Activated CD8-positive, alpha-beta memory T cell treated with anti-CD3 and anti-CD28 coated beads, Interleukin-2, amount 50 U/mL, for 1 hour (primary cell): ENCODE results near the gene PDPK1.

Source experiments
- DNase-seq: peaks from one replicate; pipeline ENCODE4 v3.0.0-alpha.2; 2020; ENCODE audit errors: extremely low read depth

The PDPK1 gene

GRCh38 chr16:2507052-2507659, 30.7 kb upstream of the PDPK1 start:
- DNase-seq, result no peak

GRCh38 chr16:2507665-2508064, 30.2 kb upstream of the PDPK1 start:
- no peak for DNase-seq

- DNase-seq, result no peak
Measured at GRCh38 chr16:2508722-2509400, 29.0 kb upstream of the PDPK1 start.

DNA sequence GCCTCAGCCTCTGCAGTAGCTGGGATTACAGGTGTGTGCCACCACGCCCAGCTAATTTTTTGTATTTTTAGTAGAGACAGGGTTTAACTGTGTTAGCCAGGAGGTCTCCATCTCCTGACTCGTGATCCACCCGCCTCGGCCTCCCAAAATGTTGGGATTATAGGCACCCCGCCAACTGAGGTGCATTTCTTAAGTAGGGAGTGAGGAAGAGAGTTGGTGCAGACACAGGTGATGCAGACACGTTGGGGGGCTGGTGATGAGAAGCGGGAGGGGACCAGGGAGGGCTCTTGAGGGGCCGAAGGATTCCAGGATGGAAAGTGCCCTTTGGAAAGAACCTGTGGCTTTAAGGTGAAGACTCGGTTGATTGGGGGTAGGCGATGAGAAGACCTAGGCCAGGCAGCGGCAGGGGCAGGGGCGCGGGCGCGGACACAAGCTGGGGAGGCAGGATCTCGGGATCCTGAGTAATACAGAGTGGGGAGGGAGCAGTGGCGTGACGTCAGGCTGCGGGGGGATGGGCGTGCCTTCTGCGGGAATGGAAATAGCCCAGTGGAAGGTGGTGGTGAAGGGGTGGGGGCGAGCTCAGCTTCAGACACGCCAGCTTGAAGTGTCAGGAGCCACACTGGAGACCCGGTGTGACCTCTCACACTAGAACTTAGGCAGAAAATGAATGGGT, 26.6 kb upstream of the PDPK1 start:
- DNase-seq, result no peak

DNA sequence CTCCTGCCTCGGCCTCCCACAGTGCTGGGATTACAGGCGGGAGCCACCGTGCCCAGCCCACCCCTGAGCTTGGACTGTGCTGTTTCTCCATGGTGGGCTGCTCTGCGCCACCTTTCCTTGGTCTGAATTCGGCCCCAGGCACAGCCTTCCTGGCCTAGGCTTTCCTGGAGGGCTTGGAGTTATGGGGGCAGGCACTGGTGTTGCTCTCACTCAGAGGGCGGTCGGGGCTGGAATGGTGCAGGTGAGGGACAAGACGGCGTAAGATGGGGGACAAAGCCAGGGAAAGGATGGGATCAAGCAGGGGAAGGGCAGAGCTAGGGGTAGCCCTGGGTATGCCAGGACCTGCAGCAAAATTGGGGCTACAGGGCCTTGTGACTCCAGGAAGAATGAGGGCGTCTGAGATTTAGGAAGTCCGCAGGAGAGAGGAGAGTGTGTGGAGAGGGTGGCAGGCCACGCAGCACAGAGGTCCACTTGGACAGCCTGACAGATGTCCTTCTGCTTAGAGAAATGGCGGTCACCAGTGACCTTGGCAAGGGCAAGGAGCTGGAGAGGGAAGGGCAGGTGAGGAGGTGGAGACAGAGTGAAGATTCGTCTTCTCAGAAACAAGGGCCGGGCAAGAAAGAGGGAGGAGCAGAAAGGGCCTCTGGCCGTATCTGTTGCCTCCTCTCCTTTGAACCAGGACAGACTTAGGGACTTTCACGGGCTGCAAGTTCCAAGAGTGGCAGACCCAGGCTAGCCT, 25.7 kb upstream of the PDPK1 start:
- no peak for DNase-seq

- no peak for DNase-seq
Measured at GRCh38 chr16:2512735-2513404, 25.0 kb upstream of the PDPK1 start.

DNA sequence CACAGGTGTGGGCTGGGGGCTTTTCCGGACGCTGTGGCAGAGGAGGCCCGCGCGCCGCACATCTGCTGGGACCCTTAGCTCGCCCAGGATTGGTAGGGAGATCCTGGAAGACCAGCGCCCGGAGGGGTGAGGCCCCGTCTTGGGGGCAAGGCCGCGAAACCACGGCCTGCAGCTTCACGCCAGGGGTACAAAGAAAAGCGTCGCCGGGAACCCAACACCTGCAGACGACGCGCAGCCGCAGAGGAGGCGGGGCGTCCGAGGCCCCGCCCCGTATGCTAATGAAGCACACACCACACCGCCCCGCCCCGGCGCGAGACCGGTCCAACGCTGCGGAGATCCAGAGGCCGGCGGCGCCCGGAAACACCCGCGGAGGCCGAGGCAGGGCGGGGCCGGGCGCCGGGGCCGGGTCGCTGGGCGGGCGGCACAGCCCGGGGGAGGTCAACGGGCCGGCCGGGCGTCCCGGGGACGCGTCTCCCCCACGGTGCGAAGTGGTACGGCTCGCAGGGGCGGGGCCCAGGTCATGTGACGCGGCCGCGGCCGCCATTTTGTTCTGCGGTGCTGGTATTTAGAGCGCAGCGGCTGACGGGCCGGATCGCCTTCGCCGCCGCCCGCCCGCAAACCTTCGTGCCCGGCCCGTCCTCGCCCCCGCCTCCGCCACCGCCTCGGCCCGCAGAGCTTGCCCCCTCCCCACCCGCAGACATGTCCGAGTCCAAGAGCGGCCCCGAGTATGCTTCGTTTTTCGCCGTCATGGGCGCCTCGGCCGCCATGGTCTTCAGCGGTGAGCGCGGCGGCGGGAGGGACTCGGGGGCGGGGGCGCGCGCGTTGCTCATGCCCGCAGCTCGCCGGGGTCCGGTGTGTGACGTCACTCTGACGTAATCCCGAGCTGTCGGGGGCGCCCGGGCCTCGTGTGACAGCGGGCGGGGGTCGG, 24.2 kb upstream of the PDPK1 start, which contains the start of gene ATP6V0C:
Gene ATP6V0C, plus strand, starts transcription at position 548 of the 928 bp plus-strand sequence. Its CDS starts 152 bp downstream, at position 700.
- DNase-seq, result peak; percentile 71

- DNase-seq, result no peak
Measured at GRCh38 chr16:2514333-2515179, 23.3 kb upstream of the PDPK1 start.

DNA sequence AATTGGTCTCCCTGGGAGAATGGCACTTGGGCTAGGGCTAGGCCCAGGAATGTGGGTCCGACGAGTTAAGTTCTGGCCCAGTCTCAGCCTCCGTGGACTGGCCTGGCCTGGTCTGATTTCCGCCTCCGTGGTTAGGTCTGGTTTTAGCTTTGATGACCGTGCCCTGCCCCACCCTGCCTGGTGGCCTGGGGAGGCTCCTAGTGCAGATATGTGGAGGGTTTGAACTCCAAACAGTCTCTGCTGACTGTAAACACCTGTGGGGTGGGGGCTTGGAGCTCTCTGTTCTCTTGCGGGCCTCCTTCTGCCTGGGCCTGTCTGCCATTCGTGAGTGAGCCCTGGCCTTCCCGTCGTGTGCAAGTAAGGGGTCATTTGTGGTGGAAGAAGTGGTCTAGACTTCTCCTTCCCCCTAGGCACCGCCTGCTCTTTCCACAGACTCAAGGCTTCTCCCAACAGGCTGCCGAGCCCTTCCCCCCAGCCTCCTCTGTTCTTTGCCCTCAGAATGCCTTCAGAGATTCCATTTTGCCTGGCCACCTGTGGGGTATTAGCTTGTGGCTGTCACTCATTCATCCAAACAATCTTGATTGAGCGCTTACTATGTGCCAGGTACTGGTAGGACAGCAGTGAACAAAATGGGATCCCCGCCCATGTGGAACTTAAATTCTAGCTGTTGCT, 22.5 kb upstream of the PDPK1 start:
- DNase-seq, result no peak

- DNase-seq, result no peak
Measured at GRCh38 chr16:2516391-2517240, 21.2 kb upstream of the PDPK1 start.

GRCh38 chr16:2517954-2518605, 19.7 kb upstream of the PDPK1 start:
- DNase-seq, result no peak

- no peak for DNase-seq
Measured at GRCh38 chr16:2518823-2519710, 18.8 kb upstream of the PDPK1 start.

- DNase-seq, result no peak
Measured at GRCh38 chr16:2519711-2520080, 18.1 kb upstream of the PDPK1 start.

DNA sequence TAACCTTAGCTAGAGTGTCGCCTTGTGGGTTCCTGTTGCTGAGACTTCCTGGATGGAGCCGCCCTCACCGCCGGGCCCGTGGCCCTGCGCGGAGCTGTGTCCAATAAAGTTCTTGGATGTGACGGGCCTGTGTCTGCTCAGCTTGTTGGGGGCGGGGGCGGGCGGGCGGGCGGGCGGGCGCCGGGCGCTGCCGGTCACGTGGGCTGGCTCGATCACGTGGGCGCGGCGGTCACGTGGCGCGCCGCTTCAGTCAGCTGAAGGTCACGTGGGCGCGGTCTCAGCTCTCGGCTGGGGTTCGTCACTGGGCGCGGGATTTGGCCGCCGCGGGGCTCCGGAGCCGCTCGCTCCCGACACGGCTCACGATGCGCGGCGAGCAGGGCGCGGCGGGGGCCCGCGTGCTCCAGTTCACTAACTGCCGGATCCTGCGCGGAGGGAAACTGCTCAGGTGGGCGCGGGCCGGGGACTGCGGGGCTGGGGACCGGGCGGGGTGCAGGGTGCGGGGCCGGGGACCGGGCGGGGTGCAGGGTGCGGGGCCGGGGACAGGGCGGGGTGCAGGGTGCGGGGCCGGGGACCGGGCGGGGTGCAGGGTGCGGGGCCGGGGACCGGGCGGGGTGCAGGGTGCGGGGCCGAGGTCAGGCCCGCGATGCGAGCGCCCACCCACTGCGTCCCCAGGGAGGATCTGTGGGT, 17.6 kb upstream of the PDPK1 start, which contains the start of gene AMDHD2:
Gene AMDHD2, plus strand, starts transcription at position 275 of the 687 bp plus-strand sequence. Its CDS starts 88 bp downstream, at position 363.
- DNase-seq, result peak; percentile 73

DNA sequence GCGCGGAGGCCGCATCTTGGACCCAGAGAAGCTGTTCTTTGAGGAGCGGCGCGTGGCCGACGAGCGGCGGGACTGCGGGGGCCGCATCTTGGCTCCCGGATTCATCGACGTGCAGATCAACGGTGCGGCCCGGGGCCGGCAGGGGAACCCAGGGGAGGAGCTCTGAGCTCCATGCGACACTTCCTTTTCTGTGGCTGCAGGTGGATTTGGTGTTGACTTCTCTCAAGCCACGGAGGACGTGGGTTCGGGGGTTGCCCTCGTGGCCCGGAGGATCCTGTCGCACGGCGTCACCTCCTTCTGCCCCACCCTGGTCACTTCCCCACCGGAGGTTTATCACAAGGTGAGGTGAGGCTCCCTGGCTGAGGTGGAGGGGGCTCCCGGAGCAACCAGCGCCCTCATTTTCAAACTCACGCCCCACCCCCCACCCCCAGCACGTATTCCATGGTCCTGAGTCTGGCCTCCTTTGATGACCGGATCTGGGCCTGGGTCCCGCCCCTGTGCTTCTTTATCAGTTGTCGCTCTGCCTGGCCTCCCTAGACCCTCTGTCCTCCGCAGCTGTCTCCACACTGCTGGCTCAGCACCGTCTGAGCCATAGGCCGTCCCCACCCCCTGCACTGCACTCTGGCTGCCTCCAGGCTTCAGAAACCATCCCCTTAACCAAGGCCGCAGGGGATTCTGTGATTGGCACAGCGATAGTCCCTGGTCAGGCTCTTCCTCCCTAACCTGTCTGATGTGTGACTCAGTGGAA, 16.9 kb upstream of the PDPK1 start:
- no peak for DNase-seq
